Smooth muscle cell (in vitro differentiated cells): ENCODE measurements around the gene UTP3. TPM values are rescaled to one million over a fixed set of nuclear protein-coding genes. Genes with fewer than 3 reads are reported as not detected.
"Not testable (repeated sequence)": the region's sequence is repeated elsewhere in the genome, so short reads cannot be mapped to it uniquely, and the experiment has no call there.

Source experiments
- DNase-seq: peaks from one replicate; lab custom pipeline; 2025; ENCODE audit not compliant: unreplicated experiment; lab: John Stamatoyannopoulos, UW
- H2AFZ ChIP-seq: fragments of 200-600 bp; sonication (generic); 2 replicates; pipeline ENCODE4 v1.6.0; 2016; ENCODE audit warnings: antibody characterized with exemption, low read depth, mild to moderate bottlenecking
- H3F3A ChIP-seq: fragments of 200-600 bp; sonication (generic); 2 replicates; pipeline ENCODE4 v1.6.0; 2017; ENCODE audit warnings: antibody characterized with exemption, low read depth
- H3K27ac ChIP-seq: fragments of 200-600 bp; sonication (generic); 2 replicates; pipeline ENCODE4 v1.5.1; 2016; ENCODE audit warnings: low read depth, mild to moderate bottlenecking
- H3K27me3 ChIP-seq: fragments of 200-600 bp; sonication (generic); 2 replicates; pipeline ENCODE4 v1.6.1; 2016; ENCODE audit warnings: low read depth, mild to moderate bottlenecking
- H3K36me3 ChIP-seq: fragments of 200-600 bp; sonication (generic); 2 replicates; pipeline ENCODE4 v1.5.1; 2016; ENCODE audit warnings: low read depth
- H3K4me1 ChIP-seq: fragments of 200-600 bp; sonication (generic); 2 replicates; pipeline ENCODE4 v1.5.1; 2016; ENCODE audit warnings: low read depth
- H3K4me2 ChIP-seq: fragments of 200-600 bp; sonication (generic); 2 replicates; pipeline ENCODE4 v1.6.0; 2016; ENCODE audit warnings: mild to moderate bottlenecking
- H3K4me3 ChIP-seq: fragments of 200-600 bp; sonication (generic); 2 replicates; pipeline ENCODE4 v1.5.1; 2016; ENCODE audit warnings: mild to moderate bottlenecking
- H3K79me2 ChIP-seq: fragments of 200-600 bp; sonication (generic); 2 replicates; pipeline ENCODE4 v1.6.0; 2016; ENCODE audit warnings: low read depth, mild to moderate bottlenecking
- H3K9ac ChIP-seq: fragments of 200-600 bp; sonication (generic); 2 replicates; pipeline ENCODE4 v1.6.0; 2016; ENCODE audit warnings: low read depth
- H3K9me3 ChIP-seq: fragments of 200-600 bp; sonication (generic); replicated peaks from 2 replicates; pipeline ENCODE4 v1.5.1; 2016; ENCODE audit warnings: low read depth
- H4K20me1 ChIP-seq: fragments of 200-600 bp; sonication (generic); 2 replicates; pipeline ENCODE4 v1.6.0; 2016; ENCODE audit warnings: low read depth
- CTCF ChIP-seq: fragments of 200-600 bp; sonication (generic); IDR thresholded peaks from 2 replicates; pipeline ENCODE4 v1.5.1; 2017; ENCODE audit warnings: borderline replicate concordance, mild to moderate bottlenecking, antibody characterized with exemption; ENCODE audit not compliant: insufficient read depth, poor library complexity, severe bottlenecking
- WGBS: methylation state at CpG from one replicate; pipeline ENCODE4 v1.1.7; 2016; ENCODE audit warnings: low lambda C conversion rate; 5-methylcytosine and 5-hydroxymethylcytosine counted together
- polyA plus RNA-seq: library from polyadenylated mRNA; unstranded; fragments of >200 nt; fragmentation: Nextera tagmentation; extraction: Ambion mirVana; gene quantifications from 2 replicates; pipeline ENCODE4 v1.2.1, GENCODE V29; 2016
- total RNA-seq: library from RNA; depleted of rRNA; stranded (reverse); fragments of >200 nt; gene quantifications from 2 replicates; pipeline ENCODE4 v1.2.3, GENCODE V29; 2014

UTP3 gene
- total and polyA plus RNA-seq, 2 experiments from 2014 or later, result 11.8 to 15.2 TPM

- no peak overlapping the region for H3K9ac ChIP-seq
- H3F3A ChIP-seq, result no peaks in the 10 kb centered on the region
- H3K9me3 ChIP-seq, result no peaks in the 10 kb centered on the region
- no peaks in the 10 kb centered on the region for H3K36me3 ChIP-seq
- WGBS, result 52% methylated on average over 5 of the region's 5 CpGs
- peak overlapping the region; percentile 63 for H3K27ac ChIP-seq
- no peak for DNase-seq
- no peaks in the 10 kb centered on the region for H3K4me1 ChIP-seq
- H3K4me3 ChIP-seq, result no peak overlapping the region
- no peak for TF ChIP-seq CTCF
- H3K79me2 ChIP-seq, result no peaks in the 10 kb centered on the region
- H3K27me3 ChIP-seq, result no peaks in the 10 kb centered on the region
- no peaks in the 10 kb centered on the region for H4K20me1 ChIP-seq
- H3K4me2 ChIP-seq, result no peak overlapping the region
- H2AFZ ChIP-seq, result no peak overlapping the region
These were observed 33.7 kb upstream of the UTP3 start for GRCh38 chr4:70654605-70655011.

- Histone ChIP-seq H3K4me1 (no peaks in the 10 kb centered on the region), H3K79me2 (no peaks in the 10 kb centered on the region), H3K4me3 (no peak overlapping the region), H3K27me3 (no peaks in the 10 kb centered on the region), H2AFZ (no peak overlapping the region), H4K20me1 (no peaks in the 10 kb centered on the region), H3K27ac (no peak overlapping the region), H3K9ac (no peak overlapping the region), H3K4me2 (no peak overlapping the region), H3K9me3 (no peaks in the 10 kb centered on the region), H3K36me3 (no peaks in the 10 kb centered on the region), H3F3A (no peaks in the 10 kb centered on the region)
- DNase-seq, result no peak
- no peak for TF ChIP-seq CTCF
- 87% methylated on average over 5 of the region's 5 CpGs for WGBS
These were observed 31.0 kb upstream of the UTP3 start for GRCh38 chr4:70657326-70657725.

GRCh38 chr4:70658418-70658817 lies 29.9 kb upstream of the UTP3 start:
- Histone ChIP-seq H3K4me3 (no peak overlapping the region), H3K79me2 (no peaks in the 10 kb centered on the region), H3K36me3 (no peaks in the 10 kb centered on the region), H4K20me1 (no peaks in the 10 kb centered on the region), H3K4me1 (no peaks in the 10 kb centered on the region), H3F3A (no peaks in the 10 kb centered on the region), H3K4me2 (no peak overlapping the region), H3K27me3 (no peaks in the 10 kb centered on the region), H3K9me3 (no peaks in the 10 kb centered on the region), H3K27ac (no peak overlapping the region), H2AFZ (no peak overlapping the region), H3K9ac (no peak overlapping the region)
- no peak for TF ChIP-seq CTCF
- 79% methylated on average over 3 of the region's 3 CpGs for WGBS
- DNase-seq, result no peak

GRCh38 chr4:70660106-70660505 lies 28.2 kb upstream of the UTP3 start:
- H2AFZ ChIP-seq, result no peak overlapping the region
- 84% methylated on average over 4 of the region's 4 CpGs for WGBS
- H3K4me2 ChIP-seq, result no peak overlapping the region

GRCh38 chr4:70661309-70661922 lies 26.9 kb upstream of the UTP3 start:
- H3K4me1 ChIP-seq, H4K20me1 ChIP-seq, H3K27ac ChIP-seq, H3F3A ChIP-seq, H2AFZ ChIP-seq, DNase-seq, H3K9ac ChIP-seq, H3K4me2 ChIP-seq, H3K79me2 ChIP-seq, H3K36me3 ChIP-seq, H3K9me3 ChIP-seq, H3K27me3 ChIP-seq, H3K4me3 ChIP-seq: not testable (repeated sequence)
- WGBS, result 90% methylated on average over 5 of the region's 5 CpGs

More at GRCh38 chr4:70660106-70660505, 28.2 kb upstream of the UTP3 start:
- DNase-seq, result no peak
- Histone ChIP-seq H3K9me3 (no peaks in the 10 kb centered on the region), H3K4me3 (no peak overlapping the region), H3K27me3 (no peaks in the 10 kb centered on the region), H3K4me1 (no peaks in the 10 kb centered on the region), H3K9ac (no peak overlapping the region), H3K36me3 (no peaks in the 10 kb centered on the region), H3K27ac (no peak overlapping the region), H3K79me2 (no peaks in the 10 kb centered on the region), H4K20me1 (no peaks in the 10 kb centered on the region), H3F3A (no peaks in the 10 kb centered on the region)
- TF ChIP-seq CTCF, result no peak
